ENCODE measurements around the gene SCAMP3.
A peak's percentile ranks its signal among the peaks of the same experiment; 100 is the strongest.

GRCh38 chr1:155208541-155209311 is 53.4 kb downstream of the SCAMP3 start, which contains the start of gene MTX1:
- TF ChIP-seq CTCF (conservative IDR thresholded peaks at IDR 0.05; ENCODE audit: low read depth in 2 of 2) (no peak), REST (IDR thresholded peaks at IDR 0.05; ENCODE audit: unreplicated experiment) (no peak), POLR2AphosphoS5 (IDR thresholded peaks at IDR 0.05; ENCODE audit: low read depth) (peak; percentile 56), EZH2 (IDR thresholded peaks at IDR 0.05; ENCODE audit: low read depth, unreplicated experiment) (no peak), EZH2phosphoT487 (IDR thresholded peaks at IDR 0.05; ENCODE audit: unreplicated experiment) (no peak), ETS1 (IDR thresholded peaks at IDR 0.05) (peak; percentile 51; the same call in 1 of the 2 replicates), JUNB (IDR thresholded peaks at IDR 0.05; ENCODE audit: unreplicated experiment) (no peak), CREB1 (CRISPR knock-in tag; IDR thresholded peaks at IDR 0.05; ENCODE audit: low read depth) (peak; percentile 93), ZNF462 (CRISPR knock-in tag; IDR thresholded peaks at IDR 0.05) (no peak), STAT1 (IDR thresholded peaks at IDR 0.05; ENCODE audit: unreplicated experiment) (no peak)
